DMS153 (cell line): ENCODE measurements around the gene IFIT2.
"Not testable (repeated sequence)": the region's sequence is repeated elsewhere in the genome, so short reads cannot be mapped to it uniquely, and the experiment has no call there.

Source experiments
- DNase-seq: peaks from one replicate; lab custom pipeline; 2025; lab: John Stamatoyannopoulos, UW

Gene IFIT2

DNA sequence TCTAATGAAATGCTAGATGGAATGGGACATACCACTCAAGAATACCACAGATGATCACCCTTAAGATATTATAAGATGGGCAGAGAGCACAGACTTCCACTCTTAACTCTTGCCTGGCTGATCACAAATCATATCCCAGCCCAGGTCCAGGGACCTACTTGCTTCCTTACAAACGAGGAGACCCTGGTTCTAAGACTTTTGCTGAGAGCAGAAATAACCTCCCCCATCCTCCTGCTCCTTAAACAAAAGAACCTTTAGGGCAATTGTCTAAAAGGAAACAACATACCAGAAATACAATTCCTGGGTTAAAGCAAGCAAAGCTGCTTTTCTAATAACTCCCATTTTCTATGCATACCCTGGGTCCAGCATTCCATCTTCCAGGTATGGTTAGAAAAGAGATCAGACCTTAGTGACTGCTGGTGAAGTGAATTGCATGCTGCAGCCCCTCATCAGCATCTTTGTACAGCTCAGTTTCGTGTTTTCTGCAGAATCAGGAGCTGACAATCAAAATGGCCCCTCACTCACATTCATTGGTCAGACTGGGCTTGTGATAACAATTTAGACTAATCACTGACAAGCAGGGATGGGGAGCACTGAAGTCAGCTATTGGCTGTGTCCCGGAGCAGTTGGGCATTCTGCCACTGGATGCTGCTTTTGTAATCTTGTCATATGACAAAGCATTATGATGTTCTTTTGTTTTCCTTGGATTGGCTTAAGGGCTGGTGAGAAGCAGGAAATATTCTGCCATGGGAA is 40.5 kb downstream of the IFIT2 start:
- no peak for DNase-seq

DNA sequence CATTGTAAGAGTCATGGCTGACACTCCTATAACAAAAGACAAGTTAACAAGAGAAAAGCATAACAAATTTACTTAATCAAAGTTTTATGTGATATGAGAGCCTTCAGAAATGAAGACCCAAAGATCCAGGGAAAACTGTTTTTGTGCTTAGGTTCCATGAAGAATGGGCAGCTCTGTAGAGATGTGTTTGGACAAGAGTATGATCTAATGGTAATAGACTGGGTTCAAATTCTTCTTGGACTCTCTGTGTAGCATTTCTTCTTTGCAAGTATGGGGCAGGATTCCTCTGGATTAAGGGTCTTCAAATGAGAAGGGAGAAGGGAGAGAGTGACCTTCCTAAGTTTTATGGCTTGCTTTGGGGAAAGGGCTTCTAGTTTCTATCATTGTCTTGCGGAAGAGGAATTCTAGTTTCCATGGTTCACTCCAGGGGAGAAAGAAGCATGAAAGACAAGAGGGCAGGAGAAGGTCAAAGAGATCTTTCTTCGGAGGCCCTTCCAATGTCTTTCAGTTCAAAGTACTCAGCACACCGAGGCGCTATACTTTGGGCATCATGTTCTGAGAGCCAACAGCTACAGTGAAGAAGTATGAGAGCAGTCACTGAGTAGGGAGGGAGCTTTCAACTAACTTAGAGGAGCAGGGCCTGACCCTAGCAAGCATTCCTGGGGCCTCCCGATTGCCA is 41.4 kb downstream of the IFIT2 start:
- DNase-seq: no peak

DNA sequence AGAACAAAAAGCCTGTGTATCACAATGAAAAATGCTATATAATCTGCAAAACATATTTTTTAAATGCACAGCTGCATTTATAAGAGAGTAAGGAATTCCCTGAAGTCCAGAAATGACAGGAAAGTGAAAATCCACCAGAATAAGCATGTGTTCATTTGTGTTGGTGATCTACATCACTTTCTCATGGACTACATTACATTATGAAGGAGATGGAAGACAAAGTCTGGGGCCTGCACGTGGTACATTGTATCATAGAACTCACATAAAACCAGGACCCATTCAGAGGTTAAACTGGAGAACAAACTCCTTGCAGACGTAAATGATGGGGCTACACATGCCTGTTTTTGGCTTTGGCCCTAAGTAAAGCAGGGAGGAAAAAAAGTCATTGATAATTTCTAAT is 42.3 kb downstream of the IFIT2 start:
- no peak for DNase-seq

DNA sequence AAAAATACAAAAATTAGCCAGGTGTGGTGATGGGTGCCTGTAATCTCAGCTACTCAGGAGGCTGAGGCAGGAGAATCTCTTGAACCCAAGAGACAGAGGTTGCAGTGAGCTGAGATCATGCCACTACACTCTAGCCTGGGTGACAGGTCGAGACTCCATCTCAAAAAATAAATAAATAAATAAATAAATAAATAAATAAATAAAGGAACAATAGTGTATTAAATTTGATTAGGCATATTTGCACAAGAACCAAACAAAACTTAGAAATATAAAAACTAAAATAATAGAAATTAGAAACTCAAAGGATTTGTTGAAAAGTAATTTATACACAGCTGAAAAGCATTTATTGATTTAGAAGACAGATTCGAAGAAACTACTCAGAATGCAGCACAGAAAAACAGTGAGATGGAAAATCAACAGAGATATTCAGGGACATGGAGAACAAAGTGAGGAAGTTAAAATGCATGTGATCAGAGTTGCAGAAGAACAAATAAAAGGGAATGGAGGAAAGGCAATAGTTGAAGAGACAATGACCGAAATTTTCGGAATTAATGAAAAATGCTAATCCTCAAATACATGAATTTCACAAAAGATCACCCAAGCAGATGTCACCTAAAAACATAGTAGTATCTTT is 43.6 kb downstream of the IFIT2 start:
- DNase-seq: no peak

DNA sequence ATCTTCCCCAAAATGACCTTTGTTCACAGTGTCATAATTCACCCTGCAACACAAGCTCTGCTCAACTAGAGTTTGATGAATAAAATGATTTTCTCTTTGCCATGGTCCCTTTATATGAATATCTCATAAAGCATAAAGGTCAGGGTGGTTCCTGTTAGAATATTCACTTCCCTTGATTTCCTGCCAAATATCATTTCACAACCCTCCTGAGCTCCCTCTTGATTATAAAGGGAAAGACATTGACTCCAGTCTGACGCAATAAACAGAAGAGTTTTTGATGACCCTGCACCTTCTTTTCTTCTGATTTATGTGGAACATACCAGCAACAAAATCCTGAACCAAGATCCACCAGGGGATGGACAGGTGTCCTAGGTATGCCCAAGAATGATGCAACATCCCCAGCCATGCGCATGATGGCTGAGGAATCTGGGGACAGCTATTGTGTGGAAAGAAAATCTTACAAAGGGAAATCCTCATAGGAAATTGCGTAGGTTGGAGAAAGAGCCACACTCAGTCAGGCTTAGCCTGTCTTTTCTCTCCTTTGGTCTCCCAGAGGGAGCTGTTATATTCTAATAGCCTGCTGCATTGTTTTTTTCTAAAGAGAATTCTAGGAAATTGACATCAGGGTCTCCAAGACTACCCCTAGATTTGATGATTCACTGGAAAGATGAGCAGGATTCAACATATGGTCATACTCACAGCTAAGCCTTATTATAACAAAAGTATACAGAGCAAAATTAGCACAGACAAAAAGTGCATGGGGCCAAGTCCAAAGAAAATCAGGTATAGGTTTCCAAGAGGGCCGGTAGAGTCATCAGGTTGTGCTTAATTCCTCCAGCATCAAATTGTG is 44.8 kb downstream of the IFIT2 start:
- no peak for DNase-seq

DNA sequence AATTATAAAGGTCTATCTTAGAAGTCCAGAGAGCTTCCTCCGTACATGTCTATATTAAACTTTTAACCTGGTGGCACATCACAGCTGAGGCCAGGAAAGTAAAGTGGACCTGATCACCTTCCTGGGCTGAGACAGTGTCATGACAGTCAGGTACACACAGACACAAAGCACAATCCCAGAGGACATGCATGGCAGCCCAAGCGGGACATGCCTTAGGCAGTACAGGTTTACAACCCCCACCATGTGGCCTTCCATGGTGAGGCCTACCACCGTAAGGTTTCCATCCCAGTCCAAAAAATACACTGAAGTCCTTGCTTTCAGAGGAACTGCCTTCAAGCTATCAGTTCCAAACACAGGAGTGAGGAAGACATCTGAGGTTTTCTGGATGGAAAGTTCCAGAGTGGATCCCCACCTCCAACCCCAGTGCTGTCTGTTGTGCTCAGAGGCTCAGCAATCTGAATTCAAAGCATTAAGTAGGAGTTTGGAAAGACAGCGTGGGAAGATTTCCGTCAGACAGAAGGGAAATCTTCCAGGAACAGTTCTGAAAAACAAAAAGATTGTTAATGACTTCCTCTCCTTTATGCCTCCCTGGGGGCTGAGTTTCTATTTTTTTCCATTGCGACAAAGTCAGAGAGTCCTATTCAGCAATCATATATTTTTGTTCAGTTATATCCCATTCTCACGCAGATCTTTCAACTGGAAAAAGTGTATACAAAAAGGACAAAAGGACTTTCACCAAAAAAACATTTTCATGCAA is 46.0 kb downstream of the IFIT2 start:
- no peak for DNase-seq

DNA sequence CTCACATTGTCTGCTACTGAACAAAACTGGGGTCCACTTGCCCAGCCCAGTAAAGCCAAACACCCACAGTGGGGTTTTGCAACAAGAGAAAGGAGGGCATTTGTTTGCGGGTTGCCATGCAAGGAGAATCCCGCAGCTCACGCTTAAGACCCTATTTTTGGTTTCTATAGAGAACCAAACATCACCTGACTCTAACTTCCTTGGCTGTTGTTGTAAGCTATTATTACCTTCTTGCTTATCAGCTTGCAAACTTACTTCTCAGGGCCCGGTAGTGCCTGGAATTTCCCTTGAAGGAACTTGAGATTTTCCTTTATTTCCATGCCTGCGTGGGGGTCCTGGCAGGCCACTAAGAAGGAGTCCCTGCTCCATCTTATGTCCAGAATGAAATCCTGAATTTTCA is 46.6 kb downstream of the IFIT2 start:
- DNase-seq: no peak

DNA sequence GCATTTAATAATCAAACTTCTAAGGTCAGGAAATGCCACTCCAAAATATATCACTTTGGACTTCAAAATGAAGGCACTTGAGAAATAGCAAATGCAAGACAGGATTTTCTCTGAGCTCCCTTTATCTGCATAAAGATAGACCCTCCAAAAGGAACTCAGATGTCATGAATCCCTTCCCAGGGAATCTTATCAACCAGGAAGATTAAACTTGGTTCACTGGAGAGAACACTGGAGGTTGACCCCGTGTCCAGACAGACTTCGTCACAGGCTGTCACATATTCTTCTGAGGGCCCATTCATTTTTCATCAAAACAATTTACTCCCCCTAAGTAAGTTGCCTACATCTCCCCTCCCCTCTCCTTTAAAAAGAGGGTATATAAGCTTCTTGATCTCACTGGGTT is 47.1 kb downstream of the IFIT2 start:
- no peak for DNase-seq

DNA sequence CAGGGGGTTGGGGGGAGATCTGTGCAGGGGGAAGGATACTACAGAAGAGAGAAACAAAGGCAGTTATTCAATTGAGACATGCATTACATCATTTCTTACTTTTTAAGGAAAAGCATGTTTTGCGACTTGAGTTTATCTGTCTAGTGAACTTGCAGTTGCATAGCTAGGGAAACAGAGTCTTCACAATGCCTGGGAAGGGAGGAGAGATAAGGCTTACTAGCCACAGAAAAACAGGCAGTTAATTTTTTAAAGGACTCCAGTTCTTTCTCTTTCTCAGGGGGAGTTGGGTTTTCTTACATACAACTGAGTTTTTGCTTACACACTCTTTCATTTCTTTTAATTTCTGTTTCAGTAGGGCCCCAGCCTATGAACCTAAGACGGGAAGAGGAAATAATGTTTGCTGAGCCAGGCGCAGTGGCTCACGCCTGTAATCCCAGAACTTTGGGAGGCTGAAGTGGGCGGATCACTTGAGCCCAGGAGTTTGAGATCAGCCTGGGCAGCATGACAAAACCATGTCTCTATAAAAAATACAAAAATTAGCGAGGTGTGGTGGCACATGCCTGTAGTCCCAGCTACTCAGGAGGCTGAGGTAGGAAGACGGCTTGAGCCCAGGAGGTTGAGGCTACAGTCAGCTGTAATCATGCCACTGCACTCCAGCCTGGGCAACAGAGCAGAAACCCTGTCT is 48.9 kb downstream of the IFIT2 start:
- DNase-seq: not testable (repeated sequence)

DNA sequence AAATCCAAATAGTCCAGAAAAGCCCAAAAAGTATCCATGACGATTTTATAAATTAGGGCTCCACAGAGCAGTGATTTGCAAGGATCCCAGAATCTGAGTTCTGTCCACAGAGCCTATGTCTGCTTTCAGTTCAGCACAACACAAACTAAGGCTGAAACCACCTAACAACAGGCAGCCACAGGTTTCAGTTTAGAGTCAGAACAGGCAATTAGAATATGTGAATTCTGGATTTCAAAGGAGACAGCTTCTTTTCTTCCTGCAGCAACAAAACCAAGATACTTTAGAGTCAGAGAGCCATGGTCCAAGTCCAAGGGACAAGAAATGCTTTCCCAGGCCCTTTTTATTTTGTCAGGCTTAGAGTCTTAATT is 49.5 kb downstream of the IFIT2 start:
- no peak for DNase-seq

DNA sequence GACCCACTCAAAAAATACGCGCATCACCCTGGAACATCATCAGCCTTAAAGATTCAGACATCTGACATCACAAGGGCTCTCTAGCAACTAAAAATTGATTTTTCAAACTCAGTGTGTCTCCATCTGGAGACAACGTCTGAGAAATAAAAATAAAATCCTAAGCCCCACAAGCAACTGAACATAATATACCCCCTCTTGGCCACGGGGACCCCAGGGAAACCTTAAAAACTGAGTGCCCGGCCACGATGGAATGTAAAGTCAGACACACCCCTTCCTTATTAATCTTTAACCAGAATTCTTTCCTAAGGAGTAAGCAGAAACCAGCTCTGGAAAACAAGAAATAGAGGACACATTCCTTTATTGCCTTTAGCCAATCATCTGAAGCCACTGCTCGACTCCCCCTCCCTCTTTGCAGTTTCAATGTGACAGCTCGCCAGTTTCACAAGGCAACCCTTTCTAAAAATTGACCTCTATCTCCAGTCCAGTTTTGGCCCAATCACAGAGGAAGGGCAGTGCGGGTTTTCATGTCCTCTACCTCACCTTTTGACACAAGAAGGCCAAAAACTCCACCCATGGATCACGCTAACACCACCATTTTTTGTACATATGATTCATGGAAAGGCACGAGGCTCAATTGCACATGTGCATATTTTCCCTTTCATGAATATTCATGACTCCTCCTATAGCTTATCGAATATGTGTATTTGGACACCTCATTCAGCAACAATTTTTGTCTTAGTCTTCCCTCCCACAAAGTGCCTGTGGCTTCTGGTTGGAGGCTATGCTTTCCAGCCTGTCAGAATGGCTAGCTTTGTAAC is 50.1 kb downstream of the IFIT2 start:
- no peak for DNase-seq

DNA sequence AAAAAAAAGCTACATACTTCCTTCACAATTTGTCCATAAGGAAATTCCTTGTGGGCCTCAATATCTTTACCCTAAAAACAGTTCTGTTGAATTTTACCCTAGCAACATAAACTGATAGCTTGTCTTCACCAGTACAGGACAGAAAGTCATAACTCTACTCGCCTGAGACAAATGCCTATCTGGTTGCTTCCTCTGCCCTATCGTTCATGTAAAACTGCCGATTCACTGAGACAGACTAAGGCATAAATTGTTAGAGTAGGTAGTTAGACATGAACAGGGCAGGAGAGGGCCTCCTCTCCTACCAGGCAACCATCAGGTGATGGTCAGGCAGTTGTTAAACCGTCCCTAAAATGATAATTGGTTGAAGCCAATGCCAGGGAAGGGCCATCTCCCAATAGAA is 51.0 kb downstream of the IFIT2 start:
- DNase-seq: no peak

DNA sequence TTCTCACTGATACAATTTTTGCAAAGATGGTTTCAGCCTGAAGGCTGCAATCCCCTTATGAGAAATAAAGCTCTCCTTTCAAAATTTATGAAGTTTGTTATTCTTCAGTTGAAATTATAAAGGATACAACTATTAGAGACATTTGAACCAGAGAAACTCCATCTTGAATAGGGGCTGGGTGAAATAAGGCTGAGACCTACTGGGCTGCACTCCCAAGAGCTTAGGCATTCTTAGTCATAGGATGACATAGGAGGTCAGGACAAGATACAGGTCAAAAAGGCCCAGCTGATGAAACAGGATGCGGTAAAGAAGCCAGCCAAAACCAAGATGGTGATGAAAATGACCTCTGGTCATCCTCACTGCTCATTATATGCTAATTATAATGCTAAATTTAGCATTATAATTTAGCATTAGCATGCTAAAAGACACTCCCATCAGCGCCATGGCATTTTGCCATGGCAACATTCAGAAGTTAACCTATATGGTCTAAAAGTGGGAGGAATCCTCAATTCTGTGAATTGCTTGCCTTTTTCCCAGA is 53.6 kb downstream of the IFIT2 start:
- DNase-seq: no peak

DNA sequence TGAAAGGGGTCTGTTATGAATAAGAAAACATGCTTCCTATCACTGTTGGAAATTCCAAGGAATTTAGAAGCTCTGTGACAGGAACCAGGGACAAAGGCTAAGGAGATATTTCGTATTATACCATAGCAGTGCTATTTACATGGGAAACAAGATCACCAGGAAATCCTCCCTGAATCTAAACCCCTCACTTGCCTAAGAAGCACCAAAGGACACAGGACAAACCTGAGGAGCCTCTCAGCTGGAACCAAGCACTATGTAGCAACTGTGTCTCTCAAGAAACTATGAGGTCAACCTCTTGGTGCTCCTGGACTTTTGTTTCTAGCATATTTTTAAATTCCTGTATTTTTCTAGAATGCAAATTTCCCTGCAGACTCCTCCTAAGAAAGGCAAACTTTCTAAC is 55.2 kb downstream of the IFIT2 start:
- DNase-seq: no peak

DNA sequence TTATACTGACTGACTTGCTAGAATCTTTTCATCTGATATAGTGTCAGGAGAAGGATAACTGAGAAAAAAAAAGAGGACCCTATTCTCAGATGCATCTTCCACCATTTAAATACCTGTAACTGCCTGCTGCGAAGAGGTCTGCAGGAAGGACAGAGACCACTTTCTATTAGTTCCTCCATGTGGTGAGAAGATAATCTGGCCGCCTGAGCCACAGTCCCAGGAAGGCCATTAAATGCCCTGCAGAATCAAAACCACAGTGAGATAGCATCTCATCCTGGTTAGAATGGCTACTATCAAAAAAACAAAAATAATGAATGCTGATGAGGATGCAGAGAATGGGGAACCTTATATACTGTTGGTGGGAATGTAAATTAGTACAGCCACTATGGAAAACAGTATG is 56.1 kb downstream of the IFIT2 start:
- no peak for DNase-seq
